SJCRH30 (cell line): Measurements from ENCODE around the gene CLSTN2. TPM values are rescaled to one million over a fixed set of nuclear protein-coding genes. Genes with fewer than 3 reads are reported as not detected.

Experiments
- DNase-seq, 2 experiments: peaks; one replicate each; pipeline ENCODE4 v3.0.0-alpha.2; 2015 to 2020
- H3K27ac ChIP-seq: fragments of 250-450 bp; sonication (Bioruptor Pico); 2 replicates; pipeline ENCODE4 v1.5.1; 2020; ENCODE audit warnings: mild to moderate bottlenecking, moderate library complexity
- H3K27me3 ChIP-seq: fragments of 250-450 bp; sonication (Bioruptor Pico); 2 replicates; pipeline ENCODE4 v1.5.1; 2020; ENCODE audit warnings: mild to moderate bottlenecking, moderate library complexity
- H3K36me3 ChIP-seq: fragments of 250-450 bp; sonication (Bioruptor Pico); 2 replicates; pipeline ENCODE4 v1.5.1; 2020; ENCODE audit warnings: mild to moderate bottlenecking, moderate library complexity
- H3K4me1 ChIP-seq: fragments of 250-450 bp; sonication (Bioruptor Pico); 2 replicates; pipeline ENCODE4 v1.5.1; 2020; ENCODE audit warnings: mild to moderate bottlenecking, moderate library complexity
- H3K4me3 ChIP-seq: fragments of 250-450 bp; sonication (Bioruptor Pico); 2 replicates; pipeline ENCODE4 v1.5.1; 2020; ENCODE audit warnings: mild to moderate bottlenecking, moderate library complexity
- H3K9me3 ChIP-seq: fragments of 250-450 bp; sonication (Bioruptor Pico); replicated peaks from 2 replicates; pipeline ENCODE4 v1.5.1; 2020; ENCODE audit warnings: mild to moderate bottlenecking, moderate library complexity
- total RNA-seq: library from RNA; depleted of rRNA; stranded (reverse); fragments of >200 nt; shearing (Covaris generic); gene quantifications from 2 replicates; pipeline ENCODE4 v1.2.3, GENCODE V29; 2014

Gene CLSTN2
- total RNA-seq, 1 experiment from 2014 or later, result 10.0 TPM

DNA sequence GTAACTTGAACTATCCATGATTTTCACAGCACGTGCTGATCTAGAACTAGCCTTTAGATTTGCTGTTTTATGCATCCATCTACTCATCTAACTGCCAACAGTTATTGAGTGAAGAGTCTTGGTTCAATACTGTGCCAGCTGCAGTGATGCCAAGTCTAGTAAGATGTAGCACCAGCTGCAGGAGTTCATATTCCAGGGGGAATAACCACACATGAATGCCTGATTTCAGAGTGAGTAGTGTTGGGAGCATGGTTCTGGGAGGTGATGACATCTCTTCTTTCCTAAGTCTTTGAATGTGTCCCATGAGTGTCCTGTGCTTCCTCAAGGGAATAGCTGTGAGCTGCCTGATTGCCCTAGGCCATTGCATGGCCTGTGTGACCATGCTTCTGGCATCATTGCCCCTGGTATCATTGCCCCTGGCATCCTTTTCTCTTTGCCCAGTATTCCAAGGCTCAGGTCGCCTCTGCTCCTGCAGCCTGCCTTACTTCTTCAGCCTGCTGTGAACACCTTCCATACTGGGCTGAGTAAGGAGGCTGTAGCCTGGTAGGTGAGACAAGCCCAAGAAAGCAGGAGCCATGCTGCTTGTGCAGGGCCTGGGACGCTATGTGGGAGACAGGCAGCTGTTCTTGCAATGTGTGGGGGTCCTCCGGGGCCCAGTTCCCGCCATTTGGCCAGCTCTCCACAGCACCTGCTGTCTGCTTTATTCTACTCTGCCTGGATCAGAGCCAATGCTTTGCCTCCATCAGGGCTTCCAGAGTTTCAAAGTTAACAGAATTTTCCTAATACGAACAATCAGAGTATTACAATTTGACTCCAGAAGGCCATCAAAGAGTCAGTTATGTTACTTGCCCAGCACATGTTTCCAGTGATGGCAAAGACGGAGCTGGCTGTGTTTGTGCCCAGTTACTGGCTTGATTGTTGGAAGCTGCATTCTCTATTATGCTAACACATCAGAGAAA, 73.2 kb downstream of the CLSTN2 start:
- Histone ChIP-seq H3K4me1 (peaks cover 39% of the 10 kb centered on the region), H3K27ac (peak overlapping the region; percentile 46), H3K4me3 (no peak overlapping the region), H3K36me3 (no peaks in the 10 kb centered on the region), H3K9me3 (no peaks in the 10 kb centered on the region), H3K27me3 (no peaks in the 10 kb centered on the region)
- DNase-seq, result peak; percentile 75 to 79

DNA sequence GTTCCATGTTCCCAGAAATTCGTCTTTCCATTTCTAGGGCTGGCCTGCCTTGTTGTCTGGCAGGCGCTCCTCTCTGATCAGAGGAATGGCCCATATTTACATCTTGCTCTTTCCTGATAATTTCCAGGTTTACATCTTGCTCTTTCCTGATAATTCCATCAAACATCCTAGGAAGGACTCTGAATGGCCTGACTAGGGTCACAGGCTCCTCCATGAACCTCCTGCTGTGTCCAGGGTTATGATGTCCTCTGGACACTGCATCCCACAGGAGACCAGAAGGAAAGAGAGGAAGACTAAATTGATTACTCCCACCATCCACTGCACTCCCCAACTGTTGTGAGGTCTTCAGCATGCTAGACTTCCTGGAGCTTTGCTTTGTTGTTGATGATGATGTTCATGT, 75.4 kb downstream of the CLSTN2 start:
- no peak overlapping the region for H3K4me3 ChIP-seq
- peaks cover 37% of the 10 kb centered on the region for H3K4me1 ChIP-seq
- H3K27ac ChIP-seq, result no peak overlapping the region
- H3K36me3 ChIP-seq, result no peaks in the 10 kb centered on the region
- H3K9me3 ChIP-seq, result no peaks in the 10 kb centered on the region
- no peaks in the 10 kb centered on the region for H3K27me3 ChIP-seq
- no peak for DNase-seq

DNA sequence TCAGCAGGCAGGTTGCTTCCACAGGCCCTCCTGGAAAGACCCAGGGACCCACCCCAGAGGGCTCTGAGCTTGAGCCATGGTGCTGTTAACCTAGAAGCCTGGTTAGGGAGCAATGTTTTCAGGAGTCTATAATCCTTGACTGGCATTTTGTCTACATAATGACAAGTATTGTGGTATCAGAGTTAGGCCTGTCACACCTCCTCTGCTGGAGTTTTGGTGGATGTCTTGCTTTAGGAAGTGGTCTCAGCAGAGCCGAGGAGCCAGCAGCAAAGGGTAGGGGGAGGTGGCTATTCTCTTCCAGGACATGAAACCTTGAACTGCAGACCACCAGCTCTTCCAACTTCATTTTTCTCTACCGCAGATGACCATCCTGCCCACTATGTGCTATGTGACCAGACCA, 76.1 kb downstream of the CLSTN2 start:
- Histone ChIP-seq H3K36me3 (no peaks in the 10 kb centered on the region), H3K4me3 (no peak overlapping the region), H3K27me3 (no peaks in the 10 kb centered on the region), H3K27ac (no peak overlapping the region), H3K9me3 (no peaks in the 10 kb centered on the region), H3K4me1 (peaks cover 30% of the 10 kb centered on the region)
- no peak for DNase-seq

GRCh38 chr3:140011611-140012277, 76.8 kb downstream of the CLSTN2 start:
- H3K9me3 ChIP-seq, result no peaks in the 10 kb centered on the region
- no peak for DNase-seq
- no peaks in the 10 kb centered on the region for H3K36me3 ChIP-seq
- no peaks in the 10 kb centered on the region for H3K27me3 ChIP-seq
- H3K27ac ChIP-seq, result no peak overlapping the region
- H3K4me1 ChIP-seq, result peaks cover 23% of the 10 kb centered on the region
- H3K4me3 ChIP-seq, result no peak overlapping the region

DNA sequence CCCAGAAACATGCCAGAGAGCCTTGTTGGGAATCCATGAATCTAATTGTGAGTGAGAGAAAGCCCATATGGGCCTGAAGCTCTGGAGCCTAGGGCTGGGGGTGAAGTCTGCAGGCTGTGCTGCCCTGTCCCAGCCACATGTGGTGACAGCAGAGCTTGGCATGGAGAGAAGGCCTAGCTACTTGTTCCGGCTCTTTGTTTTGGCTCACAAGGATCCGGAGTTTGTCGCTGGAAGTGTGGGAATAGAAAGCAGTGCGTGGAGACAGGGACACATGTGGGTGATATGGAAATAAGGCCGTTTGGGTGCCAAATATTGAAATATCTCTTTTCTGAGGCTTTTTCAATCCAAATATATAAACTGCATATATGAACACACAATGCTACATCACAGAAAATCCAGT, 78.2 kb downstream of the CLSTN2 start:
- Histone ChIP-seq H3K4me3 (no peak overlapping the region), H3K36me3 (no peaks in the 10 kb centered on the region), H3K4me1 (peaks cover 12% of the 10 kb centered on the region), H3K27ac (no peak overlapping the region), H3K27me3 (no peaks in the 10 kb centered on the region), H3K9me3 (no peaks in the 10 kb centered on the region)
- no peak for DNase-seq

DNA sequence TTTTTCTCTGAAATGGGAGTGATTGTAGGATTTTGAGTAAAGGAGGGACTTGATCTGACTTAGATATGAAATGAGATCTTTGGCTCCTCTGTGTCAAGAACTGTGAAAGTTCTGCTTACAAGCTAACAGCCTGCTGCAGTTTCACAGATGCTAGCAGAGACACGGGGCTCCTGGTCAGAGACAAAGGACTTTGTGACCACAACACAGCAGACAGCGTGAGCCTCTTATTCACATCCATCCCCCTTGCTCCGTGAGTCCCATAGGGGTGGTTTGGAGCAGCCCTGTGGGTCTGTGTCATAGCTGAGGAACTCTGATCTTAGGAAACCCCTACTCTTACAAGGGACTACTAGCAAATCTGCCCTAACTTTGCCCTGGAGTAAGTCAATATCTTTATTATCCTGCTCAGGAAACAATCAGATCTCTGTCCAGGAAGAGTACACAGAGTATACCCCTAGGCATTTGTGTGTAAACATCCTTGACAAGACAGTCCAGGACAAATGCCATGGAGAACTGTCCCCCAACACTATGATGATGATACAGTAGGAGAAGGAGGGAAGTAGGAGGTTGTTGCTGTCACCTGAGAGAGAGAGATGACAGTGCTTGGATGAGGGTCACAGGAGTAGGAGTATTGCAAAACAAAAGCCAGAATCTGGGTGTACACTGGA, 80.0 kb downstream of the CLSTN2 start:
- Histone ChIP-seq H3K36me3 (no peaks in the 10 kb centered on the region), H3K4me1 (peaks cover 16% of the 10 kb centered on the region), H3K4me3 (no peak overlapping the region), H3K9me3 (no peaks in the 10 kb centered on the region), H3K27me3 (no peaks in the 10 kb centered on the region), H3K27ac (no peak overlapping the region)
- DNase-seq, result no peak

GRCh38 chr3:140015741-140016140, 80.8 kb downstream of the CLSTN2 start:
- no peak overlapping the region for H3K4me3 ChIP-seq
- H3K36me3 ChIP-seq, result no peaks in the 10 kb centered on the region
- no peaks in the 10 kb centered on the region for H3K9me3 ChIP-seq
- no peaks in the 10 kb centered on the region for H3K27me3 ChIP-seq
- DNase-seq, result no peak
- peaks cover 16% of the 10 kb centered on the region for H3K4me1 ChIP-seq
- no peak overlapping the region for H3K27ac ChIP-seq

DNA sequence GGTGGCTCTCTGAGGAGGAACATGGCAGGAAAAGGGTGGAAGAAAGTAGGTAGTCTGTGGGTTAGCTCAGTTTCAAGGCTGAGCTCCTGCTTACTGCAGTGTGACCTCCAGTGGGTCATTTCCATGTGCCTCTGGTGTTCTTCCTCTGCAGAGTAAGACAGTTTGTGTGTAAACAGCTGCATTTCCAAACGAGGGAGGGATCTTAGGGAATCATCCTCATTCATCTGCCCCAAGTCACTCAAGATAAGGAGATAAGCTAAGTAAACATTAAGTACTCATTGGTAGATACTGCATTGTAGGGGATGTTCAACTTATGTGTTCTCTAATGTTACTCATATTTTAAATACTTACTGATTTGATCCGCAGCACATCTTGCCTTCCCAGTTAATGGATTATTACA, 83.6 kb downstream of the CLSTN2 start:
- Histone ChIP-seq H3K27me3 (no peaks in the 10 kb centered on the region), H3K27ac (no peak overlapping the region), H3K36me3 (no peaks in the 10 kb centered on the region), H3K4me3 (no peak overlapping the region), H3K4me1 (peaks cover 16% of the 10 kb centered on the region), H3K9me3 (no peaks in the 10 kb centered on the region)
- DNase-seq, result peak in 1 of 2 experiments; percentile 41

DNA sequence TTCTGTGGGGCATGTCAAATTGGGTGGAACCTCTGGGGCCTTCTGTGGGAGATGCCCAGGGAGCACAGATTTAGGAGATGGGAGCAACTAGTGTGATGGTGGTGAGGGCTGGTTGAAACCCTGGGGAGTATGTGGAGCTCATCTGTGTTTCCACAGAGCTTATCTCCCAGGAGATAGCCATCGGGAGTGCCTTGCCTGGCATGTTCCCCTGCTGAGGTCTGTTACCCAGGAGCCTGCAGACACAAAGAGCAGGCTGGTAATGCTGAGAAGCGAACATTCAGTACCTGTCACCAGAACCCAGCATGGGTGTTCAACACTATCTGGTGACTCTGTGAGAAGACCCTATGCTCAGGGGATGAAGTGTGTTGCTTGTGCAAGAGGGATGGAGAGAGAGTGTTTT, 85.0 kb downstream of the CLSTN2 start:
- Histone ChIP-seq H3K27me3 (no peaks in the 10 kb centered on the region), H3K27ac (no peak overlapping the region), H3K4me3 (no peak overlapping the region), H3K4me1 (peaks cover 16% of the 10 kb centered on the region), H3K9me3 (no peaks in the 10 kb centered on the region), H3K36me3 (no peaks in the 10 kb centered on the region)
- no peak for DNase-seq

DNA sequence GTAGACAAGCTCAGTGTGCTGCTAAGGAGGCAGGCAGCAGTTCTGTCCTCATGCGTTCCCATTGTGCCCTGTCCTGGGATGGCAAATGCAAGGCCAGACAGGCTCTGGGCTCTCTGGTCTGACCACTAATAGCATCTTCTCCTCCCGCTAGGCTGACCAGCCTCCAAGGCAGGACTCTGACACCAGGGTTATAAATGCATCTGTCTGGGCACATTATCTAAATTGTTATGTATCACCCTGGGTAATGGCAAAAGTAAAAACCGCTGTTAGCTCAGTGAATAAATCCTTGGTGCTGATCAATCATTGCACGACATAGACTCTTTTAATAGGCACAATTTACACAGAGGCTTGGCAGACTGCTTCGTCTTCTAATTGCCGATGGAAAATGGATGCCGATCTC, 85.6 kb downstream of the CLSTN2 start:
- Histone ChIP-seq H3K27ac (no peak overlapping the region), H3K4me3 (no peak overlapping the region), H3K4me1 (peaks cover 16% of the 10 kb centered on the region), H3K9me3 (no peaks in the 10 kb centered on the region), H3K36me3 (no peaks in the 10 kb centered on the region), H3K27me3 (no peaks in the 10 kb centered on the region)
- no peak for DNase-seq

DNA sequence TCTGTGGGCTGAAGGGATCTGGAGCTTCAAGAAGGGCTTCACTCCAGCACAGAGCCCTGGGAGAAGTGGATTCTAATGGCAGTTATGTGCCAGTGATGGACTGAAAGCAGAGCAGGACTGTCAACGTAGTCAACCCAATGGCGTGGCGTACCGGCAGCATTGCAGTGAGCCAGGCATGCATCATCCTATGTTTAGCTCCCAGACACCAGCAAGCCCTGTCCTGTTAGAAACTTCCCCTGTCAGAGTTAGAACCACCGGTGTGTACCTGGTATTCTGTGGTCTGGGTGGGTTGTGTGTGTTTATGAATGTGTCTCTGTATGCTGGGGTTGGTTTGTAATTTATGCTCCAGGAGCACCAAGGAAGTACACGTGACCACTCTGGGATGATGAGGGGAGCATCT, 86.3 kb downstream of the CLSTN2 start:
- DNase-seq, result no peak
- Histone ChIP-seq H3K36me3 (no peaks in the 10 kb centered on the region), H3K9me3 (no peaks in the 10 kb centered on the region), H3K4me1 (peaks cover 16% of the 10 kb centered on the region), H3K27ac (no peak overlapping the region), H3K4me3 (no peak overlapping the region), H3K27me3 (no peaks in the 10 kb centered on the region)

GRCh38 chr3:140022066-140022770, 87.2 kb downstream of the CLSTN2 start:
- peaks cover 16% of the 10 kb centered on the region for H3K4me1 ChIP-seq
- peak in 1 of 2 experiments; percentile 28 for DNase-seq
- H3K27me3 ChIP-seq, result no peaks in the 10 kb centered on the region
- H3K9me3 ChIP-seq, result no peaks in the 10 kb centered on the region
- H3K36me3 ChIP-seq, result no peaks in the 10 kb centered on the region
- H3K27ac ChIP-seq, result no peak overlapping the region
- no peak overlapping the region for H3K4me3 ChIP-seq

GRCh38 chr3:140023616-140024530, 88.9 kb downstream of the CLSTN2 start:
- Histone ChIP-seq H3K27me3 (no peaks in the 10 kb centered on the region), H3K36me3 (no peaks in the 10 kb centered on the region), H3K4me1 (peaks cover 6% of the 10 kb centered on the region), H3K9me3 (no peaks in the 10 kb centered on the region), H3K27ac (no peak overlapping the region), H3K4me3 (no peak overlapping the region)
- DNase-seq, result no peak

DNA sequence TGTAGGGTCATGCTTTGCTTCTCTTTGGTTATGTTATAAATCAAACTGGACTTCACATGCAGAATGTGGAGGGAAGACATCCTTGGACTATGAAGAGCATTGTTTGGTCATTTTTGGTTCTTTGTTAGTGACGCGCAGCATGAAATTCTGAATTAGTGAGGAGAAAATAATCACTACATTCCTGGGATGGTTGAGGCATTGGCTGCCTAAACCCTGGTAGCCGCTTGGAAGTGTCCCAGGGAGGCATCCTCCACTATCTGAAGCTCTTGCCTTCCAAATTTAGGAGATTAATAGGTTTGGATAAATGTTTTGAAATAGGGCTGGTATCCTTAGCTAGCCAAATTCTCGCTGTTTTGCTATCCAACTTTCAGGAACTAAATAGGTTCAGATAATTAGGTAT, 96.2 kb downstream of the CLSTN2 start:
- H3K27me3 ChIP-seq, result no peaks in the 10 kb centered on the region
- no peaks in the 10 kb centered on the region for H3K9me3 ChIP-seq
- H3K4me1 ChIP-seq, result peaks cover 26% of the 10 kb centered on the region
- peak overlapping the region; percentile 84 for H3K27ac ChIP-seq
- H3K36me3 ChIP-seq, result no peaks in the 10 kb centered on the region
- DNase-seq, result peak; percentile 60 to 65
- no peak overlapping the region for H3K4me3 ChIP-seq
